HepG2 (cell line): Measurements from ENCODE around the gene MIF. TPM values are rescaled to one million over a fixed set of nuclear protein-coding genes. Genes with fewer than 3 reads are reported as not detected.

Experiments used
- ATAC-seq: fragments of 200-7000 bp; cut with Tn5 transposase; 3 replicates; pipeline ENCODE4 v1.9.1; 2020; ENCODE audit warnings: mild to moderate bottlenecking, moderate library complexity
- BruUV-seq: library from RNA; stranded (reverse); fragments of 400-500 nt; replicated peaks from 2 replicates; lab custom pipeline; 2021; lab: Mats Ljungman, UMichigan
- CTCF ChIA-PET: fragments of 300-600 bp; formaldehyde crosslinking; extraction: SDS; loops from one replicate; lab custom pipeline; 2021; ENCODE audit warnings: low total read pairs, inconsistent platforms, low intra/inter-chr PET ratio; lab: Yijun Ruan, JAX
- POLR2A ChIA-PET: fragments of 350-600 bp; sonication (Branson Sonifier 250); formaldehyde crosslinking; loops from one replicate; lab custom pipeline; 2020; ENCODE audit warnings: antibody characterized with exemption, inconsistent platforms; lab: Yijun Ruan, JAX
- DNase-seq: peaks from one replicate; pipeline ENCODE4 v3.0.0-alpha.2; 2015; ENCODE audit warnings: low spot score
- FAIRE-seq: peaks from 3 replicates; lab custom pipeline; 2011; peaks lifted over from hg19 to GRCh38; lab: Jason Lieb, UNC
- H2AFZ ChIP-seq: one replicate; pipeline ENCODE4 v1.6.1; 2011; ENCODE audit warnings: low read length, inconsistent platforms
- H3K27ac ChIP-seq: fragments of 300-600 bp; 3 replicates; pipeline ENCODE4 v1.8.0; 2011; ENCODE audit warnings: mixed run types, mild to moderate bottlenecking, mixed read lengths, low read length, inconsistent platforms; ENCODE audit not compliant: insufficient read depth; ENCODE audit errors: extremely low read length
- H3K27me3 ChIP-seq, 2 experiments: fragments of 200-600 bp in 1 of 2; 2 replicates in 1 of 2; 3 replicates in 1 of 2; pipeline versions ENCODE4 v1.6.0 to v1.8.0; 2011; ENCODE audit warnings: low read length in 2 of 2, mild to moderate bottlenecking in 2 of 2, moderate library complexity in 2 of 2, inconsistent platforms in 1 of 2; ENCODE audit not compliant: insufficient read depth in 2 of 2, control insufficient read depth in 1 of 2
- H3K36me3 ChIP-seq, 2 experiments: fragments of 200-600 bp in 1 of 2; replicated peaks in 1 of 2; 2 replicates in 1 of 2; 3 replicates in 1 of 2; pipeline versions ENCODE4 v1.5.1 to v1.8.0; 2011; ENCODE audit warnings: low read length in 2 of 2, inconsistent platforms in 1 of 2; ENCODE audit not compliant: insufficient read depth in 2 of 2, control insufficient read depth in 1 of 2
- H3K4me1 ChIP-seq: 2 replicates; pipeline ENCODE4 v1.5.1; 2012; ENCODE audit warnings: low read length, inconsistent platforms; ENCODE audit not compliant: insufficient read depth
- H3K4me2 ChIP-seq: 2 replicates; pipeline ENCODE4 v1.6.0; 2011; ENCODE audit warnings: low read depth, low read length, inconsistent platforms
- H3K4me3 ChIP-seq, 3 experiments: fragments of 200-600 bp in 1 of 3; sonication (generic), shearing (Covaris generic) in 1 of 3; replicated peaks in 1 of 3; 2 replicates each; pipeline ENCODE4 v1.5.1; 2011 to 2016; ENCODE audit warnings: low read length in 3 of 3, inconsistent platforms in 2 of 3, low read depth in 2 of 3, mild to moderate bottlenecking in 2 of 3, control low read depth in 1 of 3, mixed read lengths in 1 of 3; ENCODE audit not compliant: insufficient read depth in 1 of 3
- H3K79me2 ChIP-seq: one replicate; pipeline ENCODE4 v1.6.1; 2011; ENCODE audit warnings: low read length, inconsistent platforms; ENCODE audit not compliant: insufficient read depth
- H3K9ac ChIP-seq: 2 replicates; pipeline ENCODE4 v1.6.0; 2011; ENCODE audit warnings: mild to moderate bottlenecking, low read depth, low read length, inconsistent platforms; ENCODE audit not compliant: insufficient read depth
- H3K9me3 ChIP-seq: 2 replicates; pipeline ENCODE4 v1.5.1; 2012; ENCODE audit warnings: mild to moderate bottlenecking, low read length
- H4K20me1 ChIP-seq: 2 replicates; pipeline ENCODE4 v1.6.0; 2011; ENCODE audit warnings: inconsistent platforms, mild to moderate bottlenecking, low read length, moderate library complexity; ENCODE audit not compliant: insufficient read depth
- AGO2 ChIP-seq: fragments of 200-400 bp; formaldehyde crosslinking; optimal IDR thresholded peaks from 2 replicates; pipeline ENCODE3; 2017; ENCODE audit warnings: mild to moderate bottlenecking, low read depth, low read length, moderate library complexity
- HIVEP1 ChIP-seq: sonication (generic); formaldehyde crosslinking; IDR thresholded peaks from 2 replicates; pipeline ENCODE4 v1.4.0; 2020; ENCODE audit warnings: mild to moderate bottlenecking, missing genetic modification reagents
- HNRNPLL ChIP-seq: fragments of 200-400 bp; formaldehyde crosslinking; IDR thresholded peaks from 2 replicates; pipeline ENCODE4 v1.6.1; 2017; ENCODE audit warnings: mild to moderate bottlenecking, low read depth, low read length; ENCODE audit not compliant: poor library complexity, severe bottlenecking
- NFKB2 ChIP-seq: sonication (generic); formaldehyde crosslinking; IDR thresholded peaks from 2 replicates; pipeline ENCODE4 v1.4.0; 2020; ENCODE audit warnings: missing genetic modification reagents, borderline replicate concordance
- NR2C2 ChIP-seq: sonication (generic); formaldehyde crosslinking; IDR thresholded peaks from 2 replicates; pipeline ENCODE4 v1.4.0; 2020; ENCODE audit warnings: missing genetic modification reagents, mild to moderate bottlenecking, moderate library complexity, borderline replicate concordance
- POLR2AphosphoS5 ChIP-seq: IDR thresholded peaks from 2 replicates; pipeline ENCODE4 v1.6.1; 2012; ENCODE audit warnings: low read depth, low read length
- SAP130 ChIP-seq: IDR thresholded peaks from 2 replicates; pipeline ENCODE4 v1.6.1; 2016; ENCODE audit warnings: low read depth
- TAF1 ChIP-seq: sonication (generic); formaldehyde crosslinking; IDR thresholded peaks from 2 replicates; pipeline ENCODE4 v1.4.0; 2020; ENCODE audit warnings: missing genetic modification reagents
- TOPORS ChIP-seq: sonication (generic); formaldehyde crosslinking; IDR thresholded peaks from 2 replicates; pipeline ENCODE4 v1.8.0; 2023; ENCODE audit warnings: mild to moderate bottlenecking, missing genetic modification reagents
- ZNF136 ChIP-seq: sonication (generic); formaldehyde crosslinking; IDR thresholded peaks from 2 replicates; pipeline ENCODE4 v1.8.1; 2022; ENCODE audit warnings: low read depth, mild to moderate bottlenecking, moderate library complexity, missing genetic modification reagents
- ZNF207 ChIP-seq: fragments of 450-650 bp; IDR thresholded peaks from 2 replicates; pipeline ENCODE4 v1.6.1; 2016; ENCODE audit warnings: antibody characterized with exemption, borderline replicate concordance
- ZNF24 ChIP-seq: fragments of 450-650 bp; IDR thresholded peaks from 2 replicates; pipeline ENCODE4 v1.6.1; 2017; ENCODE audit warnings: antibody characterized with exemption, mild to moderate bottlenecking
- ZNF691 ChIP-seq: sonication (generic); formaldehyde crosslinking; IDR thresholded peaks from 2 replicates; pipeline ENCODE4 v1.4.0; 2020; ENCODE audit warnings: missing genetic modification reagents, low read depth, mild to moderate bottlenecking, borderline replicate concordance
- ZNF770 ChIP-seq: sonication (generic); formaldehyde crosslinking; IDR thresholded peaks from 2 replicates; pipeline ENCODE4 v1.5.0; 2020; ENCODE audit warnings: mild to moderate bottlenecking, missing genetic modification reagents
- WGBS: methylation state at CpG from one replicate; pipeline ENCODE4 v1.1.6; 2017; ENCODE audit warnings: low lambda C conversion rate; 5-methylcytosine and 5-hydroxymethylcytosine counted together
- in situ Hi-C: cut with HindIII; loops from 2 replicates; pipeline ENCODE4 v1.10.0; 2017; ENCODE audit warnings: low pct_unique_long_range_greater_than_20kb; ENCODE audit not compliant: extremely low pct_ligation_motif_present
- intact Hi-C: fragments of 100-400 bp; cut with micrococcal nuclease; formaldehyde crosslinking; loops from one replicate; pipeline ENCODE4 v1.10.0; 2022; ENCODE audit not compliant: unreplicated experiment
- polyA plus RNA-seq, 8 experiments: library from polyadenylated mRNA; depleted of rRNA in 3 of 8; stranded (reverse) in 7 of 8; unstranded in 1 of 8; fragments of >200 nt; fragmentation: Illumina TruSeq in 4 of 8; extraction: Trizol in 4 of 8; gene quantifications; 2 replicates each; pipeline versions ENCODE4 v1.2.1 to v1.2.3, GENCODE V29; 2011 to 2016; ENCODE audit warnings: low read depth in 4 of 8, missing spikeins in 1 of 8, mixed read lengths in 1 of 8; ENCODE audit not compliant: insufficient read depth in 1 of 8
- total RNA-seq, 5 experiments: library from RNA; depleted of rRNA; stranded (reverse); fragments of >200 nt; fragmentation: Illumina TruSeq; extraction: Trizol; gene quantifications; 2 replicates each; pipeline ENCODE4 v1.2.3, GENCODE V29; 2016; ENCODE audit warnings: low read depth in 1 of 5

Gene MIF
- total and polyA plus RNA-seq, 2 of the 13 experiments (the other 11 are each of a cell fraction or from before 2014, with no cell fraction given): 634 to 675 TPM

- 100% methylated on average over 2 of the region's 9 CpGs for WGBS
- CTCF ChIA-PET: no interaction called here
- in situ Hi-C loops: no loop called here
These were observed 10.0 kb upstream of the MIF start for GRCh38 chr22:23884140-23884539.

GRCh38 chr22:23888615-23889401, 5.4 kb upstream of the MIF start:
- BruUV-seq: no TSS peak
- Histone ChIP-seq H3K4me2 (peak overlapping the region; percentile 39), H3K79me2 (no peaks in the 10 kb centered on the region), H3K27me3 (no peaks in the 10 kb centered on the region; a peak in 1 of 5 replicates), H2AFZ (no peak overlapping the region), H3K4me1 (peaks cover 49% of the 10 kb centered on the region), H3K9me3 (no peaks in the 10 kb centered on the region), H4K20me1 (no peaks in the 10 kb centered on the region), H3K27ac (peak overlapping the region; percentile 78), H3K4me3 (no peak overlapping the region), H3K36me3 (no peaks in the 10 kb centered on the region), H3K9ac (peak overlapping the region; percentile 49)
- ATAC-seq (peak; percentile 48), DNase-seq (peak; percentile 52), FAIRE-seq (peak; percentile 52)
- POLR2A ChIA-PET: interaction anchor here (0.6 to 1.2 kb wide), 6 partner anchors 25 to 122 kb away, joined by 3 to 14 read pairs (median 3); partner anchors contain the start of genes MMP11 and SLC2A11
- WGBS: 77% methylated on average over 10 of the region's 11 CpGs
- CTCF ChIA-PET: no interaction called here
- in situ Hi-C loops: no loop called here
- intact Hi-C loops: no loop called here
- TF ChIP-seq ZNF691 (no peak), HIVEP1 (CRISPR knock-in tag) (no peak), ZNF24 (no peak), AGO2 (peak; percentile 42), ZNF136 (CRISPR knock-in tag) (no peak), HNRNPLL (no peak), NFKB2 (no peak), TOPORS (CRISPR knock-in tag) (no peak), NR2C2 (no peak), ZNF770 (peak; percentile 95), ZNF207 (no peak)

More at GRCh38 chr22:23884140-23884539, 10.0 kb upstream of the MIF start:
- Histone ChIP-seq H3K9me3 (no peaks in the 10 kb centered on the region), H3K27me3 (no peaks in the 10 kb centered on the region), H2AFZ (no peak overlapping the region), H4K20me1 (no peaks in the 10 kb centered on the region), H3K27ac (no peak overlapping the region), H3K4me2 (no peak overlapping the region), H3K36me3 (peaks cover 2 to 5% of the 10 kb centered on the region in 2 experiments; a peak in 1 of 5 replicates), H3K79me2 (no peaks in the 10 kb centered on the region), H3K9ac (no peak overlapping the region), H3K4me1 (peaks cover 40% of the 10 kb centered on the region), H3K4me3 (no peak overlapping the region)
- intact Hi-C loops: no loop called here
- ATAC-seq (no peak), DNase-seq (no peak), FAIRE-seq (no peak)
- TF ChIP-seq SAP130 (no peak), TAF1 (no peak), POLR2AphosphoS5 (no peak)
- POLR2A ChIA-PET: interaction anchor here (1.3 kb wide), 2 partner anchors 10 to 27 kb away, joined by 4 to 7 read pairs; partner anchors contain the start of genes MIF and SLC2A11
- no TSS peak for BruUV-seq
